H1 (cell line): ENCODE results near the gene GNA12. TPM values are rescaled to one million over a fixed set of nuclear protein-coding genes. Genes with fewer than 3 reads are reported as not detected.

Source experiments
- CTCF ChIA-PET: fragments of 300-600 bp; sonication (Branson Sonifier 250); formaldehyde crosslinking; loops from one replicate; lab custom pipeline; 2021; ENCODE audit not compliant: partially characterized antibody; lab: Charles Lee
- POLR2A ChIA-PET: fragments of 300-600 bp; sonication (Branson Sonifier 250); formaldehyde crosslinking; loops from one replicate; lab custom pipeline; 2021; ENCODE audit warnings: inconsistent platforms; ENCODE audit not compliant: partially characterized antibody; lab: Charles Lee
- DNase-seq, 2 experiments: peaks; one replicate each; pipeline versions ENCODE4 v3.0.0 to v3.0.0-alpha.2; 2010 to 2022; ENCODE audit warnings: low spot score in 2 of 2, low read depth in 1 of 2, mixed read lengths in 1 of 2
- FAIRE-seq: peaks from 2 replicates; lab custom pipeline; 2011; peaks lifted over from hg19 to GRCh38; lab: Jason Lieb, UNC
- H2AFZ ChIP-seq: 2 replicates; pipeline ENCODE4 v1.8.1; 2012; ENCODE audit warnings: low read length, inconsistent platforms
- H2AK5ac ChIP-seq: 2 replicates; pipeline ENCODE4 v1.6.1; 2013; ENCODE audit warnings: low read depth, low read length
- H2BK120ac ChIP-seq: replicated peaks from 2 replicates; pipeline ENCODE3; 2013; ENCODE audit warnings: low read depth, low read length, inconsistent platforms
- H2BK12ac ChIP-seq: 2 replicates; pipeline ENCODE4 v1.6.1; 2013; ENCODE audit warnings: low read depth, low read length
- H2BK15ac ChIP-seq: 2 replicates; pipeline ENCODE4 v1.6.1; 2013; ENCODE audit warnings: low read length
- H2BK20ac ChIP-seq: 2 replicates; pipeline ENCODE4 v1.6.1; 2013; ENCODE audit warnings: low read length
- H2BK5ac ChIP-seq: 2 replicates; pipeline ENCODE4 v1.6.1; 2013; ENCODE audit warnings: low read depth, low read length
- H3K14ac ChIP-seq: 2 replicates; pipeline ENCODE4 v1.6.1; 2013; ENCODE audit warnings: inconsistent platforms; ENCODE audit not compliant: insufficient read length
- H3K18ac ChIP-seq: 2 replicates; pipeline ENCODE4 v1.6.1; 2013; ENCODE audit warnings: low read length; ENCODE audit errors: extremely low read depth
- H3K23ac ChIP-seq: 2 replicates; pipeline ENCODE4 v1.6.1; 2013; ENCODE audit warnings: inconsistent platforms; ENCODE audit not compliant: insufficient read length
- H3K23me2 ChIP-seq: 2 replicates; pipeline ENCODE4 v1.6.1; 2013; ENCODE audit warnings: low read depth, low read length
- H3K27ac ChIP-seq: 2 replicates; pipeline ENCODE4 v1.6.1; 2011; ENCODE audit warnings: low read depth, low read length, inconsistent platforms
- H3K27me3 ChIP-seq, 4 experiments: replicated peaks in 1 of 4; 1 replicate in 1 of 4; 2 replicates in 3 of 4; pipeline versions ENCODE4 v1.6.1 to v1.8.1; 2011 to 2013; ENCODE audit warnings: low read length in 3 of 4, mild to moderate bottlenecking in 3 of 4, inconsistent platforms in 2 of 4, mixed read lengths in 2 of 4, moderate library complexity in 1 of 4; ENCODE audit not compliant: control insufficient read depth in 3 of 4, insufficient read depth in 3 of 4; ENCODE audit errors: extremely low read depth in 1 of 4
- H3K36me3 ChIP-seq, 4 experiments: 2 replicates each; pipeline versions ENCODE4 v1.6.1 to v1.8.1; 2011 to 2013; ENCODE audit warnings: mild to moderate bottlenecking in 4 of 4, low read length in 3 of 4, moderate library complexity in 2 of 4, control low read depth in 1 of 4, inconsistent platforms in 1 of 4; ENCODE audit not compliant: insufficient read depth in 4 of 4, control insufficient read depth in 2 of 4
- H3K4ac ChIP-seq: replicated peaks from 2 replicates; pipeline ENCODE3; 2013; ENCODE audit warnings: low read length, low read depth, mixed read lengths, inconsistent platforms; ENCODE audit not compliant: insufficient read length
- H3K4me1 ChIP-seq, 4 experiments: replicated peaks in 1 of 4; 1 replicate in 1 of 4; 2 replicates in 3 of 4; pipeline versions ENCODE4 v1.6.1 to v1.8.1; 2011 to 2013; ENCODE audit warnings: low read length in 3 of 4, inconsistent platforms in 2 of 4, mixed read lengths in 1 of 4; ENCODE audit not compliant: insufficient read depth in 4 of 4, control insufficient read depth in 3 of 4
- H3K4me2 ChIP-seq, 2 experiments: 2 replicates each; pipeline versions ENCODE4 v1.6.1 to v1.8.1; 2011 to 2013; ENCODE audit warnings: low read depth in 2 of 2, low read length in 2 of 2, control low read depth in 1 of 2, inconsistent platforms in 1 of 2, mild to moderate bottlenecking in 1 of 2; ENCODE audit not compliant: insufficient read depth in 1 of 2
- H3K4me3 ChIP-seq, 4 experiments: fragments of 200-600, 300-600 bp in 1 of 4; sonication (generic), shearing (Covaris generic), sonication (Bioruptor Twin) in 1 of 4; 2 replicates each; pipeline versions ENCODE4 v1.5.1 to v1.8.1; 2011 to 2016; ENCODE audit warnings: low read length in 4 of 4, low read depth in 3 of 4, control low read depth in 2 of 4, inconsistent platforms in 2 of 4, mild to moderate bottlenecking in 2 of 4, mixed read lengths in 1 of 4, moderate library complexity in 1 of 4; ENCODE audit not compliant: insufficient read depth in 2 of 4; ENCODE audit errors: extremely low read depth in 1 of 4
- H3K56ac ChIP-seq: replicated peaks from 2 replicates; pipeline ENCODE3; 2013; ENCODE audit warnings: low read depth, mild to moderate bottlenecking, mixed read lengths, low read length, inconsistent platforms; ENCODE audit not compliant: insufficient read length
- H3K79me1 ChIP-seq: 2 replicates; pipeline ENCODE4 v1.6.1; 2013; ENCODE audit warnings: low read depth, low read length, control low read depth
- H3K79me2 ChIP-seq, 2 experiments: 2 replicates each; pipeline versions ENCODE4 v1.6.1 to v1.8.1; 2012 to 2013; ENCODE audit warnings: low read length in 2 of 2, mild to moderate bottlenecking in 2 of 2, inconsistent platforms in 1 of 2; ENCODE audit not compliant: insufficient read depth in 2 of 2, control insufficient read depth in 1 of 2
- H3K9ac ChIP-seq, 4 experiments: replicated peaks in 1 of 4; 1 replicate in 1 of 4; 2 replicates in 3 of 4; pipeline versions ENCODE4 v1.6.1 to v1.8.1; 2011 to 2013; ENCODE audit warnings: low read depth in 3 of 4, low read length in 3 of 4, control low read depth in 2 of 4, mild to moderate bottlenecking in 2 of 4, moderate library complexity in 2 of 4, inconsistent platforms in 1 of 4; ENCODE audit errors: extremely low read depth in 1 of 4
- H3K9me3 ChIP-seq, 2 experiments: 2 replicates each; pipeline versions ENCODE4 v1.6.1 to v1.8.1; 2012 to 2013; ENCODE audit warnings: mild to moderate bottlenecking in 2 of 2, moderate library complexity in 2 of 2, control low read depth in 1 of 2, inconsistent platforms in 1 of 2, low read depth in 1 of 2, low read length in 1 of 2, mixed read lengths in 1 of 2; ENCODE audit not compliant: insufficient read depth in 2 of 2
- H4K20me1 ChIP-seq, 2 experiments: replicated peaks in 1 of 2; 2 replicates each; pipeline versions ENCODE3 to v1.8.1; 2011 to 2013; ENCODE audit warnings: inconsistent platforms in 2 of 2, low read length in 2 of 2, mild to moderate bottlenecking in 1 of 2; ENCODE audit not compliant: insufficient read depth in 2 of 2, control insufficient read depth in 1 of 2
- H4K5ac ChIP-seq: 2 replicates; pipeline ENCODE4 v1.6.1; 2013; ENCODE audit warnings: low read length, low read depth, mixed read lengths, inconsistent platforms; ENCODE audit not compliant: insufficient read length
- H4K8ac ChIP-seq: 2 replicates; pipeline ENCODE4 v1.8.0; 2013; ENCODE audit warnings: mild to moderate bottlenecking, moderate library complexity, low read length, inconsistent platforms; ENCODE audit not compliant: insufficient read depth; ENCODE audit errors: extremely low read depth
- H4K91ac ChIP-seq: replicated peaks from 2 replicates; pipeline ENCODE3; 2013; ENCODE audit warnings: low read length, mixed read lengths, inconsistent platforms; ENCODE audit not compliant: insufficient read length
- CREB1 ChIP-seq: IDR thresholded peaks from 2 replicates; pipeline ENCODE4 v1.6.1; 2012; ENCODE audit warnings: inconsistent platforms
- EZH2 ChIP-seq: fragments of 200-600 bp; sonication (generic); IDR thresholded peaks from 2 replicates; pipeline ENCODE4 v1.7.1; 2012; ENCODE audit warnings: low read depth, mild to moderate bottlenecking, moderate library complexity, low read length, inconsistent platforms; ENCODE audit not compliant: severe bottlenecking
- FOSL1 ChIP-seq: IDR thresholded peaks from 2 replicates; pipeline ENCODE4 v1.6.1; 2011; ENCODE audit warnings: mild to moderate bottlenecking, low read depth, low read length, moderate library complexity; ENCODE audit not compliant: insufficient read depth
- HDAC2 ChIP-seq, 2 experiments: fragments of 300-600 bp in 1 of 2; sonication (generic) in 1 of 2; IDR thresholded peaks; 2 replicates each; pipeline ENCODE4 v1.6.1; 2011 to 2012; ENCODE audit warnings: low read depth in 2 of 2, low read length in 2 of 2, mild to moderate bottlenecking in 2 of 2, moderate library complexity in 2 of 2, borderline replicate concordance in 1 of 2, inconsistent platforms in 1 of 2
- PHF8 ChIP-seq: fragments of 200-600 bp; sonication (generic); conservative IDR thresholded peaks from 2 replicates; pipeline ENCODE4 v1.7.1; 2012; ENCODE audit warnings: low read depth, mild to moderate bottlenecking, inconsistent platforms, low read length, moderate library complexity
- RNF2 ChIP-seq: fragments of 200-900, 300-1000 bp; sonication (generic); IDR thresholded peaks from 2 replicates; pipeline ENCODE4 v1.7.1; 2016; ENCODE audit warnings: borderline replicate concordance, low read depth, mild to moderate bottlenecking, antibody characterized with exemption, low read length; ENCODE audit not compliant: poor library complexity, severe bottlenecking; ENCODE audit errors: missing control alignments
- RXRA ChIP-seq: IDR thresholded peaks from 2 replicates; pipeline ENCODE4 v1.6.1; 2011; ENCODE audit warnings: low read depth, mild to moderate bottlenecking, low read length, moderate library complexity; ENCODE audit not compliant: insufficient read depth
- SIX5 ChIP-seq: IDR thresholded peaks from 2 replicates; pipeline ENCODE4 v1.6.1; 2011; ENCODE audit warnings: mild to moderate bottlenecking, low read depth, low read length
- TAF1 ChIP-seq: IDR thresholded peaks from 2 replicates; pipeline ENCODE4 v1.6.1; 2011; ENCODE audit warnings: mild to moderate bottlenecking, low read depth, low read length
- TCF12 ChIP-seq: IDR thresholded peaks from 2 replicates; pipeline ENCODE4 v1.6.1; 2011; ENCODE audit warnings: low read depth, mild to moderate bottlenecking, low read length
- ZNF274 ChIP-seq: IDR thresholded peaks from 2 replicates; pipeline ENCODE4 v1.7.0; 2012; ENCODE audit warnings: low read length, borderline replicate concordance; ENCODE audit errors: extremely low read depth
- WGBS, 2 experiments: shearing (Covaris generic) in 1 of 2; methylation state at CpG; one replicate each; pipeline versions ENCODE4 v1.1.6 to v1.1.7; 2013 to 2015; ENCODE audit warnings: low lambda C conversion rate in 2 of 2, mixed read lengths in 2 of 2, inconsistent platforms in 1 of 2, low coverage in 1 of 2, missing lambda C conversion rate in 1 of 2; ENCODE audit not compliant: insufficient replicate concordance in 2 of 2, insufficient coverage in 1 of 2, insufficient read length in 1 of 2; ENCODE audit errors: extremely low coverage in 1 of 2, missing lambda C conversion rate in 1 of 2; 5-methylcytosine and 5-hydroxymethylcytosine counted together
- polyA plus RNA-seq, 7 experiments: library from polyadenylated mRNA; depleted of rRNA in 3 of 7; stranded (reverse) in 5 of 7; unstranded in 2 of 7; fragments of >200 nt in 5 of 7; fragments of 200-250 nt in 2 of 7; gene quantifications; 1 replicate in 5 of 7; 2 replicates in 1 of 7; 4 replicates in 1 of 7; pipeline versions ENCODE4 v1.2.1 to v1.2.3, GENCODE V29; 2011 to 2013; ENCODE audit warnings: missing spikeins in 2 of 7, mixed read lengths in 2 of 7
- total RNA-seq: library from RNA; stranded (reverse); fragmentation: NEBNext Ultra II Directional; extraction: Animal tissue kit (Norgen Biotek cat#: 25700); gene quantifications from 2 replicates; pipeline ENCODE4 v1.2.1, GENCODE V29; 2021

Gene GNA12
- total and polyA plus RNA-seq, 2 of the 8 experiments (the other 6 are each of a cell fraction or from before 2014, with no cell fraction given), result 96.5 to 109 TPM

- H4K20me1 ChIP-seq, result no peaks in the 10 kb centered on the region
- no peak overlapping the region for H2BK15ac ChIP-seq
- no peak overlapping the region for H2AFZ ChIP-seq
- no peak overlapping the region; a peak in 1 of 7 replicates for H3K9ac ChIP-seq
- WGBS, 2 experiments, result 89% methylated on average over 20 of the region's 27 CpGs; no CpG with 5 or more reads in 1 of the 2 experiments
- H2BK12ac ChIP-seq, result no peak overlapping the region
- H3K23me2 ChIP-seq, result no peaks in the 10 kb centered on the region
- H4K5ac ChIP-seq, result no peak overlapping the region
- no peak overlapping the region for H3K18ac ChIP-seq
- H3K23ac ChIP-seq, result no peak overlapping the region
- no peak overlapping the region for H3K27ac ChIP-seq
- FAIRE-seq (no peak), DNase-seq (no peak)
- H3K4me1 ChIP-seq, result no peaks in the 10 kb centered on the region; a peak in 1 of 7 replicates
- H3K79me1 ChIP-seq, result no peaks in the 10 kb centered on the region
- H3K56ac ChIP-seq, result no peak overlapping the region
- no peak overlapping the region for H2BK120ac ChIP-seq
- H3K36me3 ChIP-seq, result no peaks in the 10 kb centered on the region
- H3K9me3 ChIP-seq, result no peaks in the 10 kb centered on the region; a peak in 1 of 4 replicates
- H3K4me3 ChIP-seq, result no peak overlapping the region
- H4K8ac ChIP-seq, result no peak overlapping the region
- no peak overlapping the region for H3K14ac ChIP-seq
- POLR2A ChIA-PET, result interaction anchor here (0.6 to 1.4 kb wide), 4 partner anchors 9 to 20 kb away, joined by 3 to 6 read pairs (median 5); no protein-coding TSS in a partner anchor
- H4K91ac ChIP-seq, result no peak overlapping the region
- H3K4ac ChIP-seq, result no peak overlapping the region
- H3K4me2 ChIP-seq, result no peak overlapping the region
- CTCF ChIA-PET, result interaction anchor here (0.5 to 5.4 kb wide), 23 partner anchors 10 to 1498 kb away, joined by 3 to 59 read pairs (median 7); no protein-coding TSS in a partner anchor
- H2BK20ac ChIP-seq, result no peak overlapping the region
- no peaks in the 10 kb centered on the region for H3K79me2 ChIP-seq
- H3K27me3 ChIP-seq, result peaks cover 0 to 6% (median 3%) of the 10 kb centered on the region in 4 experiments; a peak in 6 of 7 replicates
- no peak overlapping the region for H2AK5ac ChIP-seq
- no peak overlapping the region; the same call in 1 of the 2 replicates for H2BK5ac ChIP-seq
- TF ChIP-seq RNF2, result no peak
- TF ChIP-seq PHF8, result no peak
- TF ChIP-seq RXRA, result no peak
- TF ChIP-seq TCF12, result no peak
- no peak for TF ChIP-seq HDAC2 (IDR thresholded peaks at IDR 0.05; ENCODE audit: borderline replicate concordance in 1 of 2, low read depth in 2 of 2, low read length in 2 of 2)
- TF ChIP-seq CREB1, result no peak
- TF ChIP-seq ZNF274, result no peak
- no peak for TF ChIP-seq TAF1
- no peak for TF ChIP-seq SIX5
- TF ChIP-seq EZH2, result no peak
- no peak for TF ChIP-seq FOSL1
Observed at GRCh38 chr7:2681929-2682799, 161.9 kb downstream of the GNA12 start.
